Heart left ventricle (tissue), 13 donors: ENCODE measurements around the gene MCCC2.
"Not testable (repeated sequence)": the region's sequence is repeated elsewhere in the genome, so short reads cannot be mapped to it uniquely, and the experiment has no call there.

Experiments used
- POLR2A ChIP-seq, 2 donors: fragments of 450-650 bp; IDR thresholded peaks; one replicate each; pipeline ENCODE4 v1.6.1; 2017; ENCODE audit warnings: antibody characterized with exemption in 2 of 2, mild to moderate bottlenecking in 2 of 2, moderate library complexity in 2 of 2
- TF ChIP-seq, protein P1 (sequence below), 12 donors: fragments of 200-600 bp; sonication (generic) in 4 of 12; IDR thresholded peaks; one replicate each; pipeline versions ENCODE4 v1.5.0 to v1.8.0; 2018 to 2022; ENCODE audit warnings: antibody characterized with exemption in 12 of 12, mild to moderate bottlenecking in 5 of 12
- donor health status: ischemic (EF 13 %, LVEDD 7.1; RV severe dilation, severe dysfunction).
- donor health status: DM: no; HTN: yes; CAD: no.
- donor health status: DM: no; HTN: no; CAD: no.
- donor health status: ischemic (EF 25% LVEDD 6.9; RV normal size, moderate dysfunction).
- donor health status: ischemic (EF 25% LVEDD 5.7; RV mildly dilated, moderate dysfunction).
- donor health status: ischemic (EF 35%, LVEDD 5.7; RV mildly dilated, moderate dysfunction).
- donor health status: nonischemic (EF 11% LVEDD 7.7; RV severe dilation, severe dysfunction).
- donor health status: DM: yes; HTN: yes; CAD: no.
- donor health status: PGD.
- donor health status: ischemic (EF 29% LVEDD 5.4; RV normal size, mild dysfunction).
- donor health status: nonischemic (EF 23%, LVEDD 6.1; RV moderate dilation, normal function).

GRCh38 chr5:71552026-71552749, 35.0 kb upstream of the MCCC2 start:
- not testable (repeated sequence) for TF ChIP-seq POLR2A (IDR thresholded peaks at IDR 0.05)
- TF ChIP-seq, protein P1, sequence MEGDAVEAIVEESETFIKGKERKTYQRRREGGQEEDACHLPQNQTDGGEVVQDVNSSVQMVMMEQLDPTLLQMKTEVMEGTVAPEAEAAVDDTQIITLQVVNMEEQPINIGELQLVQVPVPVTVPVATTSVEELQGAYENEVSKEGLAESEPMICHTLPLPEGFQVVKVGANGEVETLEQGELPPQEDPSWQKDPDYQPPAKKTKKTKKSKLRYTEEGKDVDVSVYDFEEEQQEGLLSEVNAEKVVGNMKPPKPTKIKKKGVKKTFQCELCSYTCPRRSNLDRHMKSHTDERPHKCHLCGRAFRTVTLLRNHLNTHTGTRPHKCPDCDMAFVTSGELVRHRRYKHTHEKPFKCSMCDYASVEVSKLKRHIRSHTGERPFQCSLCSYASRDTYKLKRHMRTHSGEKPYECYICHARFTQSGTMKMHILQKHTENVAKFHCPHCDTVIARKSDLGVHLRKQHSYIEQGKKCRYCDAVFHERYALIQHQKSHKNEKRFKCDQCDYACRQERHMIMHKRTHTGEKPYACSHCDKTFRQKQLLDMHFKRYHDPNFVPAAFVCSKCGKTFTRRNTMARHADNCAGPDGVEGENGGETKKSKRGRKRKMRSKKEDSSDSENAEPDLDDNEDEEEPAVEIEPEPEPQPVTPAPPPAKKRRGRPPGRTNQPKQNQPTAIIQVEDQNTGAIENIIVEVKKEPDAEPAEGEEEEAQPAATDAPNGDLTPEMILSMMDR (IDR thresholded peaks at IDR 0.05): not testable (repeated sequence)
